Measurements from ENCODE around the gene GRIP2.

GRIP2 gene

GRCh38 chr3:14522768-14523167 is 17.4 kb downstream of the GRIP2 start:
- in situ Hi-C loops (cut with MboI; ENCODE audit: low sequenced_read_pairs), result loop anchor here (25.0 kb wide), 1 partner anchor 390 kb away; no protein-coding TSS in a partner anchor

- in situ Hi-C loops (cut with MboI; ENCODE audit: low sequenced_read_pairs), result loop anchor here (25.0 kb wide), 1 partner anchor 390 kb away; no protein-coding TSS in a partner anchor
Observed at GRCh38 chr3:14522129-14522691, 17.9 kb downstream of the GRIP2 start.

- in situ Hi-C loops (cut with MboI; ENCODE audit: low sequenced_read_pairs), result loop anchor here (25.0 kb wide), 1 partner anchor 391 kb away; no protein-coding TSS in a partner anchor
Observed at GRCh38 chr3:14521611-14522010, 18.5 kb downstream of the GRIP2 start.

- in situ Hi-C loops (cut with MboI; ENCODE audit: low sequenced_read_pairs), result loop anchor here (25.0 kb wide), 1 partner anchor 391 kb away; no protein-coding TSS in a partner anchor
Observed at GRCh38 chr3:14520967-14521366, 19.2 kb downstream of the GRIP2 start.

- in situ Hi-C loops (cut with MboI; ENCODE audit: low sequenced_read_pairs), result loop anchor here (25.0 kb wide), 1 partner anchor 392 kb away; no protein-coding TSS in a partner anchor
Observed at GRCh38 chr3:14520149-14520548, 20.0 kb downstream of the GRIP2 start.

GRCh38 chr3:14519406-14519805 is 20.7 kb downstream of the GRIP2 start:
- in situ Hi-C loops (cut with MboI; ENCODE audit: low sequenced_read_pairs), result loop anchor here (25.0 kb wide), 1 partner anchor 393 kb away; no protein-coding TSS in a partner anchor

GRCh38 chr3:14518893-14519292 is 21.2 kb downstream of the GRIP2 start:
- in situ Hi-C loops (cut with MboI; ENCODE audit: low sequenced_read_pairs), result loop anchor here (25.0 kb wide), 1 partner anchor 393 kb away; no protein-coding TSS in a partner anchor

- in situ Hi-C loops (cut with MboI; ENCODE audit: low sequenced_read_pairs), result loop anchor here (25.0 kb wide), 1 partner anchor 394 kb away; no protein-coding TSS in a partner anchor
Observed at GRCh38 chr3:14518432-14518802, 21.7 kb downstream of the GRIP2 start.

- in situ Hi-C loops (cut with MboI; ENCODE audit: low sequenced_read_pairs), result loop anchor here (25.0 kb wide), 1 partner anchor 394 kb away; no protein-coding TSS in a partner anchor
Observed at GRCh38 chr3:14517601-14518431, 22.3 kb downstream of the GRIP2 start.

- in situ Hi-C loops (cut with MboI; ENCODE audit: low sequenced_read_pairs), result loop anchor here (25.0 kb wide), 1 partner anchor 395 kb away; no protein-coding TSS in a partner anchor
Observed at GRCh38 chr3:14516738-14517345, 23.3 kb downstream of the GRIP2 start.

GRCh38 chr3:14515526-14515925 is 24.6 kb downstream of the GRIP2 start:
- in situ Hi-C loops (cut with MboI; ENCODE audit: low sequenced_read_pairs), result loop anchor here (25.0 kb wide), 1 partner anchor 397 kb away; no protein-coding TSS in a partner anchor

- in situ Hi-C loops (cut with MboI; ENCODE audit: low sequenced_read_pairs), result loop anchor here (25.0 kb wide), 1 partner anchor 398 kb away; no protein-coding TSS in a partner anchor
Observed at GRCh38 chr3:14514323-14514720, 25.8 kb downstream of the GRIP2 start.

GRCh38 chr3:14513566-14514322 is 26.4 kb downstream of the GRIP2 start:
- in situ Hi-C loops (cut with MboI; ENCODE audit: low sequenced_read_pairs), result loop anchor here (25.0 kb wide), 1 partner anchor 399 kb away; no protein-coding TSS in a partner anchor

GRCh38 chr3:14512942-14513327 is 27.2 kb downstream of the GRIP2 start:
- in situ Hi-C loops (cut with MboI; ENCODE audit: low sequenced_read_pairs), result loop anchor here (25.0 kb wide), 1 partner anchor 399 kb away; no protein-coding TSS in a partner anchor

GRCh38 chr3:14512281-14512941 is 27.7 kb downstream of the GRIP2 start:
- in situ Hi-C loops (cut with MboI; ENCODE audit: low sequenced_read_pairs), result loop anchor here (25.0 kb wide), 1 partner anchor 400 kb away; no protein-coding TSS in a partner anchor

GRCh38 chr3:14511623-14512280 is 28.4 kb downstream of the GRIP2 start:
- in situ Hi-C loops (cut with MboI; ENCODE audit: low sequenced_read_pairs), result loop anchor here (25.0 kb wide), 1 partner anchor 401 kb away; no protein-coding TSS in a partner anchor

- in situ Hi-C loops (cut with MboI; ENCODE audit: low sequenced_read_pairs), result loop anchor here (25.0 kb wide), 1 partner anchor 401 kb away; no protein-coding TSS in a partner anchor
Observed at GRCh38 chr3:14510838-14511622, 29.1 kb downstream of the GRIP2 start.

GRCh38 chr3:14509796-14510100 is 30.4 kb downstream of the GRIP2 start:
- in situ Hi-C loops (cut with MboI; ENCODE audit: low sequenced_read_pairs), result loop anchor here (10.0 to 25.0 kb wide), 2 partner anchors 275 to 403 kb away; no protein-coding TSS in a partner anchor

All from HL-60/S4 (cell line).